Immature natural killer cell (primary cell): ENCODE results near the gene ZSCAN9. TPM values are rescaled to one million over a fixed set of nuclear protein-coding genes. Genes with fewer than 3 reads are reported as not detected.

Experiments
- polyA plus RNA-seq, 3 donors: library from polyadenylated mRNA; unstranded; fragments of 300-500 nt; fragmentation: Illumina TruSeq; gene quantifications; one replicate each; pipeline ENCODE4 v1.2.3, GENCODE V29; 2021

The ZSCAN9 gene
- polyA plus RNA-seq, 3 donors from 2014 or later, result 5.3 to 18.4 (median 8.1) TPM

Other genes with a start within 250 kb of the ZSCAN9 start
- under 1 TPM in 2 of 3 donors, not detected in 1; 0.35 to 0.39 TPM for gene ZNF165, start 144.7 kb upstream of the ZSCAN9 start, polyA plus RNA-seq
- 10 to 100 TPM in 1 of 3 donors, 1 to 10 TPM in 2; 5.8 to 15.6 (median 9.3) TPM for gene ZSCAN16, start 100.7 kb upstream of the ZSCAN9 start, polyA plus RNA-seq
- 1 to 10 TPM in 1 of 3 donors, under 1 TPM in 2; 0.22 to 1.8 (median 0.44) TPM for gene ZKSCAN8, start 83.4 kb upstream of the ZSCAN9 start, polyA plus RNA-seq
- gene ZKSCAN4, start 27.0 kb downstream of the ZSCAN9 start, polyA plus RNA-seq, result 1 to 10 TPM; 1.7 to 5.0 (median 3.4) TPM
- under 1 TPM in 2 of 3 donors, not detected in 1; 0.28 to 0.37 TPM for gene NKAPL, start 34.0 kb downstream of the ZSCAN9 start, polyA plus RNA-seq
- 10 to 100 TPM in 2 of 3 donors, 1 to 10 TPM in 1; 9.7 to 17.5 (median 13.5) TPM for gene ZSCAN26, start 41.9 kb downstream of the ZSCAN9 start, polyA plus RNA-seq
- 1 to 10 TPM in 1 of 3 donors, under 1 TPM in 2; 0.46 to 1.7 (median 0.60) TPM for gene PGBD1, start 56.3 kb downstream of the ZSCAN9 start, polyA plus RNA-seq
- gene ZSCAN31, start 110.9 kb downstream of the ZSCAN9 start, polyA plus RNA-seq, result 1 to 10 TPM in 2 of 3 donors, not detected in 1; 1.5 to 2.3 TPM
- 1 to 10 TPM; 1.0 to 4.7 (median 2.0) TPM for gene ZKSCAN3, start 124.7 kb downstream of the ZSCAN9 start, polyA plus RNA-seq
- gene ZSCAN12, start 174.5 kb downstream of the ZSCAN9 start, polyA plus RNA-seq, result 1 to 10 TPM; 1.6 to 3.4 (median 1.9) TPM
- under 1 TPM in 1 of 3 donors, not detected in 2; 0.16 TPM for gene ZSCAN23, start 218.2 kb downstream of the ZSCAN9 start, polyA plus RNA-seq